Stomach (tissue), 9 donors: ENCODE data around the gene LDB2. TPM values are rescaled to one million over a fixed set of nuclear protein-coding genes. Genes with fewer than 3 reads are reported as not detected.

ENCODE experiments used
- DNase-seq, 2 donors: peaks; one replicate each; pipeline versions ENCODE4 v3.0.0 to v3.0.0-alpha.2; 2013 to 2019
- H3K27ac ChIP-seq, 5 donors: fragments of 200-600 bp in 4 of 5; sonication (generic) in 4 of 5; one replicate each; pipeline ENCODE4 v1.5.1; 2013 to 2019; ENCODE audit warnings: mild to moderate bottlenecking in 1 of 5, moderate library complexity in 1 of 5
- H3K27me3 ChIP-seq, 3 donors: fragments of 200-600 bp; sonication (generic); one replicate each; pipeline ENCODE4 v1.5.1; 2017 to 2019; ENCODE audit warnings: mixed run types in 1 of 3
- H3K36me3 ChIP-seq, 4 donors: fragments of 200-600 bp; sonication (generic); 1 replicate in 3 of 4; 2 replicates in 1 of 4; pipeline ENCODE4 v1.5.1; 2016 to 2019
- H3K4me1 ChIP-seq, 4 donors: fragments of 200-600 bp; sonication (generic); one replicate each; pipeline ENCODE4 v1.5.1; 2016 to 2019
- H3K4me3 ChIP-seq, 4 donors: fragments of 200-600 bp; sonication (generic) in 3 of 4; one replicate each; pipeline ENCODE4 v1.5.1; 2016 to 2019; ENCODE audit warnings: mild to moderate bottlenecking in 1 of 4
- H3K9me3 ChIP-seq, 4 donors: fragments of 200-600 bp; sonication (generic); one replicate each; pipeline ENCODE4 v1.5.1; 2016 to 2019
- EP300 ChIP-seq: sonication (generic); formaldehyde crosslinking; IDR thresholded peaks from one replicate; pipeline ENCODE4 v1.6.1; 2017; ENCODE audit warnings: antibody characterized with exemption
- POLR2A ChIP-seq, 4 donors: fragments of 450-650 bp; IDR thresholded peaks; one replicate each; pipeline ENCODE4 v1.6.1; 2016; ENCODE audit warnings: antibody characterized with exemption in 4 of 4, control low read depth in 2 of 4, mild to moderate bottlenecking in 1 of 4, moderate library complexity in 1 of 4
- POLR2AphosphoS5 ChIP-seq, 3 donors: sonication (generic); formaldehyde crosslinking; IDR thresholded peaks; one replicate each; pipeline ENCODE4 v1.6.1; 2016; ENCODE audit warnings: antibody characterized with exemption in 3 of 3
- WGBS, 5 donors: extraction: QIAGEN DNeasy Blood & Tissue Kit in 3 of 5; methylation state at CpG; one replicate each; pipeline versions ENCODE4 v1.1.5 to v1.1.7; 2013 to 2018; 5-methylcytosine and 5-hydroxymethylcytosine counted together
- intact Hi-C: fragments of 100-400 bp; cut with DNase I; formaldehyde crosslinking; loops from one replicate; pipeline ENCODE4 v1.15.1; 2023; ENCODE audit warnings: low total_unique reads
- polyA plus RNA-seq, 3 donors: library from polyadenylated mRNA; stranded (reverse); fragments of 200-250 nt; gene quantifications; one replicate each; pipeline ENCODE4 v1.2.3, GENCODE V29; 2013
- total RNA-seq, 5 donors: library from RNA; depleted of rRNA; stranded (reverse); fragments of >200 nt; gene quantifications; one replicate each; pipeline versions ENCODE4 v1.1.0 to v1.2.3, GENCODE V29; 2014 to 2016
- TF ChIP-seq, protein P1 (sequence below), 7 experiments: fragments of 450-650 bp in 4 of 7; fragments of 200-600 bp in 3 of 7; sonication (generic) in 3 of 7; IDR thresholded peaks; one replicate each; pipeline ENCODE4 v1.5.1; 2016 to 2019; ENCODE audit warnings: antibody characterized with exemption in 7 of 7, control low read depth in 2 of 7, mild to moderate bottlenecking in 1 of 7
- donor health status: healthy with polysubstance abuse.
- donor health status: Bipolar disorder and iron deficiency.
- donor health status: healthy.

LDB2 gene
- total and polyA plus RNA-seq, 8 donors: 6.2 to 63.3 (median 12.8) TPM

DNA sequence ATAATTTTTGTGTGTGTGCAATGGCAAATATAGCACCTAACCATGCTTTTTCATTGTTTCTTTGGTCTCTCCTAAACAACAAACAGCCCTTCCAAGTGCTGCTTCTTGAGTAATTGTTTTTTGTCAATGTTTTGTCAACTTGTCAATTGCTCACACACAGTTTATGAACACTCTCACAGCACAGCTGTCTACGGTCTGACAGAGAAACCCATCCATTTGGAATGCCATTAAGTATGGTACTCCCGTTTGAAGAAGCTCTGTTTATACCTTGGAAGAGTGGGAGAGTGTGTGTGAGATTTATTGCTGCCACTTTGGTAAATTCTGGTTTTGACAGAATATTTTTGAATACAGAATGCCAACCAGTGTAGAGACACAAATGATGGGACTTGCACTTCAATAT lies 254.6 kb downstream of the LDB2 start:
- intact Hi-C loops: no loop called here
- no peak for DNase-seq
- TF ChIP-seq, protein P1, sequence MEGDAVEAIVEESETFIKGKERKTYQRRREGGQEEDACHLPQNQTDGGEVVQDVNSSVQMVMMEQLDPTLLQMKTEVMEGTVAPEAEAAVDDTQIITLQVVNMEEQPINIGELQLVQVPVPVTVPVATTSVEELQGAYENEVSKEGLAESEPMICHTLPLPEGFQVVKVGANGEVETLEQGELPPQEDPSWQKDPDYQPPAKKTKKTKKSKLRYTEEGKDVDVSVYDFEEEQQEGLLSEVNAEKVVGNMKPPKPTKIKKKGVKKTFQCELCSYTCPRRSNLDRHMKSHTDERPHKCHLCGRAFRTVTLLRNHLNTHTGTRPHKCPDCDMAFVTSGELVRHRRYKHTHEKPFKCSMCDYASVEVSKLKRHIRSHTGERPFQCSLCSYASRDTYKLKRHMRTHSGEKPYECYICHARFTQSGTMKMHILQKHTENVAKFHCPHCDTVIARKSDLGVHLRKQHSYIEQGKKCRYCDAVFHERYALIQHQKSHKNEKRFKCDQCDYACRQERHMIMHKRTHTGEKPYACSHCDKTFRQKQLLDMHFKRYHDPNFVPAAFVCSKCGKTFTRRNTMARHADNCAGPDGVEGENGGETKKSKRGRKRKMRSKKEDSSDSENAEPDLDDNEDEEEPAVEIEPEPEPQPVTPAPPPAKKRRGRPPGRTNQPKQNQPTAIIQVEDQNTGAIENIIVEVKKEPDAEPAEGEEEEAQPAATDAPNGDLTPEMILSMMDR (IDR thresholded peaks at IDR 0.05): no peak
- TF ChIP-seq EP300 (no peak), POLR2AphosphoS5 (IDR thresholded peaks at IDR 0.05) (no peak), POLR2A (IDR thresholded peaks at IDR 0.05) (no peak)
- no peaks in the 10 kb centered on the region for H3K4me1 ChIP-seq
- WGBS, 5 donors: 77 to 88% (median 79%) methylated on average over 2 of the region's 2 CpGs
- no peak overlapping the region for H3K4me3 ChIP-seq
- H3K36me3 ChIP-seq: no peaks in the 10 kb centered on the region
- no peak overlapping the region for H3K27ac ChIP-seq
- H3K9me3 ChIP-seq: no peaks in the 10 kb centered on the region
- no peaks in the 10 kb centered on the region for H3K27me3 ChIP-seq

DNA sequence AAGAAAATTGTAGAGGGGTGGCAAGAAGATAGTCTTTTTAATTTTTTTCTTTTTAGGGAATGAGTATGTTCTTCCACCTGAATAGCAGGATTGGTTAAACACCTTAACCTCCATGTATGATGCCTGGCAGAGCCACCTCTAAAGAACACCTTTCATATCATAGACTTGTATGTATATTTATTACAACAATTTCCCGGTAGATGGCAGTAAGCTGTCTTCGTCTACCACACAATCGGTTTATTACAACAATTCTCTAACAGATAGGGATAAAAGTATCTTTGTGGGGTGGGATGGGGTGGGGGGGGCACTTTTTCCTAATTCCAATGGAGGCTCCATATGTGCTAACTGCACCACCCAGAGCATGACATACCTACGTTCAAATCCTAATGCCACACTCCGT lies 255.5 kb downstream of the LDB2 start:
- Histone ChIP-seq H3K27ac (no peak overlapping the region), H3K4me1 (no peaks in the 10 kb centered on the region), H3K36me3 (no peaks in the 10 kb centered on the region), H3K4me3 (no peak overlapping the region), H3K27me3 (no peaks in the 10 kb centered on the region), H3K9me3 (no peaks in the 10 kb centered on the region)
- WGBS, 5 donors: 68 to 78% (median 76%) methylated on average over 5 of the region's 5 CpGs
- intact Hi-C loops: no loop called here
- TF ChIP-seq EP300: no peak
- TF ChIP-seq POLR2AphosphoS5 (IDR thresholded peaks at IDR 0.05): no peak
- TF ChIP-seq, protein P1 (IDR thresholded peaks at IDR 0.05): no peak
- TF ChIP-seq POLR2A (IDR thresholded peaks at IDR 0.05): no peak
- DNase-seq: no peak

DNA sequence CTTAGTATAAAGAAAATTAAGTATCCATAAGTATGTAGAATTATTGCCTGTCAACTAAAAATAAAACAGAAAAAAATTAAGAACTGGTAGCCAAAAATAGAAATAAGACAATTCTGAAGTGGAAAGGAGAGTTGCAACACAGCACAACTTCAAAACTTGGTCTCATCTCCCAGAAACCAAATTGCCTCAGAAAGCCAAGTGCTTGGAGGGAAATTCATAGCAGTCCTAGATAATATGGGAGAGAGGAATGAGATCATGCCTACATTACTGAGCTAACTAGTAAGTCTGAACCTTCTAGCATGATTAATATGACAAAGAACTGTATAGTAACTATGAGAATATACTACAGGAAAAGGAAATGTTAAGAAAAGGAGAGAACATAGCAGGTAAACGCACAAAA lies 256.5 kb downstream of the LDB2 start:
- 46 to 64% (median 58%) methylated on average over 1 of the region's 1 CpG for WGBS, 5 donors
- DNase-seq: peak in 1 of 2 donors; percentile 48
- no peaks in the 10 kb centered on the region for H3K27me3 ChIP-seq
- H3K4me3 ChIP-seq: no peak overlapping the region
- no peaks in the 10 kb centered on the region for H3K9me3 ChIP-seq
- peaks cover 0 to 1% (median 0%) of the 10 kb centered on the region in 4 donors for H3K4me1 ChIP-seq
- TF ChIP-seq, protein P1 (IDR thresholded peaks at IDR 0.05): no peak
- no peak for TF ChIP-seq EP300
- no peak for TF ChIP-seq POLR2A (IDR thresholded peaks at IDR 0.05)
- no peak for TF ChIP-seq POLR2AphosphoS5 (IDR thresholded peaks at IDR 0.05)
- H3K27ac ChIP-seq: no peak overlapping the region
- intact Hi-C loops: no loop called here
- H3K36me3 ChIP-seq: no peaks in the 10 kb centered on the region

DNA sequence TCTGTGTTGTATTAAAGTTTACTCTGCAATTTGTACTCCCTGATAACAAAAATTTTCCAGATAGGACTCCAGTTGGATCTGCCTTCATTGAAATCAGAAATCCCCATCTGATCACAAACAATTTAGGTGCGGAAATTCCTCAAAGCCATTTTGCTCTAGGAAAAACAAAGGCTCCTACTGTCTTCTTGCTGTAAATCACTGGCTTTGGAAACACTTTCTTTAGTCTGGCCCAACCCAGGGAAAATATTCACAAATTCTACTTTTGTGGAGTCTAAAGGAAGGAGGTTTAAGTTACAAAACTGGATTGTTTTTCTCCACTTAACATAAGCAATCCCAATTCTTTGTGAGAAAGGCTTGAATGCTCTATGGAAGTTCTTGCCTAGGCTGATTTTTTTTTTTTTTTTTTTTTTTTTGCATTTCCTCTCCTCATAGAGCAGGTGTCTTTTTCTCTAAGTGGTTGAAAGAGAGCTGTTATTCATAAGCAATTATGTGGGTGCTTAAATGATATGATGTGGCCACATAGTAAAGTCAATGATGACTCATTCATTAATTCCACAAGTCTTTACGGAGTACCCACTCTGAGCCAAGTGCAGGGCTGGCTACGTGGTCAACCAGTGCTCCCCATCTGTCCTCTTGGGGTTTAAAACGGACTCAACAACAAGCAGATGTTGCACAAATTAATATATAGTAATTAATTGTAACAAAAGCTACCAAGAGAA lies 261.4 kb downstream of the LDB2 start:
- TF ChIP-seq POLR2AphosphoS5 (IDR thresholded peaks at IDR 0.05) (no peak), EP300 (no peak), POLR2A (IDR thresholded peaks at IDR 0.05) (no peak)
- TF ChIP-seq, protein P1 (IDR thresholded peaks at IDR 0.05): no peak
- Histone ChIP-seq H3K4me1 (peaks cover 0 to 9% (median 5%) of the 10 kb centered on the region in 4 donors), H3K4me3 (no peak overlapping the region), H3K27me3 (no peaks in the 10 kb centered on the region), H3K27ac (peak overlapping the region in 1 of 5 donors; percentile 19), H3K36me3 (no peaks in the 10 kb centered on the region), H3K9me3 (peaks cover 0 to 5% (median 0%) of the 10 kb centered on the region in 4 donors)
- DNase-seq: no peak
- 57 to 70% (median 62%) methylated on average over 4 of the region's 4 CpGs for WGBS, 5 donors
- intact Hi-C loops: no loop called here
